ENCODE results near the gene ASTN1.
A peak's percentile ranks its signal among the peaks of the same experiment; 100 is the strongest.

ASTN1 gene

GRCh38 chr1:176919386-176920378, 244.8 kb downstream of the ASTN1 start:
- no peak for DNase-seq

- DNase-seq: no peak
Observed at GRCh38 chr1:176905648-176906047, 258.9 kb downstream of the ASTN1 start.

GRCh38 chr1:176904057-176904751, 260.3 kb downstream of the ASTN1 start:
- DNase-seq: no peak

GRCh38 chr1:176903474-176903873, 261.0 kb downstream of the ASTN1 start:
- no peak for DNase-seq

- no peak for DNase-seq
Observed at GRCh38 chr1:176899321-176899720, 265.2 kb downstream of the ASTN1 start.

GRCh38 chr1:176897350-176898236, 266.9 kb downstream of the ASTN1 start:
- peak in 1 of 2 donors; percentile 6 for DNase-seq

- DNase-seq: no peak
Observed at GRCh38 chr1:176896216-176896615, 268.3 kb downstream of the ASTN1 start.

- DNase-seq: no peak
Observed at GRCh38 chr1:176894450-176894849, 270.1 kb downstream of the ASTN1 start.

GRCh38 chr1:176893625-176894352, 270.7 kb downstream of the ASTN1 start:
- DNase-seq: no peak

GRCh38 chr1:176888471-176889032, 276.0 kb downstream of the ASTN1 start:
- no peak for DNase-seq

GRCh38 chr1:176885751-176886150, 278.8 kb downstream of the ASTN1 start:
- no peak for DNase-seq

- DNase-seq: no peak
Observed at GRCh38 chr1:176885341-176885740, 279.2 kb downstream of the ASTN1 start.

- no peak for DNase-seq
Observed at GRCh38 chr1:176884911-176885310, 279.6 kb downstream of the ASTN1 start.

- DNase-seq: no peak
Observed at GRCh38 chr1:176884286-176884685, 280.2 kb downstream of the ASTN1 start.

GRCh38 chr1:176880955-176881595, 283.4 kb downstream of the ASTN1 start:
- DNase-seq: peak in 1 of 2 donors; percentile 10

- DNase-seq: no peak
Observed at GRCh38 chr1:176879784-176880620, 284.5 kb downstream of the ASTN1 start.

GRCh38 chr1:176878750-176879536, 285.6 kb downstream of the ASTN1 start:
- DNase-seq: no peak

GRCh38 chr1:176877557-176877956, 287.0 kb downstream of the ASTN1 start:
- DNase-seq: no peak

- no peak for DNase-seq
Observed at GRCh38 chr1:176876966-176877515, 287.5 kb downstream of the ASTN1 start.
